Mesodermal cell (in vitro differentiated cells): Measurements from ENCODE around the gene HSPA1B.
"Not testable (repeated sequence)": the region's sequence is repeated elsewhere in the genome, so short reads cannot be mapped to it uniquely, and the experiment has no call there.

Source experiments
- H3K27ac ChIP-seq: 2 replicates; pipeline ENCODE4 v1.7.0; 2013; ENCODE audit warnings: mild to moderate bottlenecking, low read depth, low read length, moderate library complexity; ENCODE audit not compliant: severe bottlenecking
- H3K36me3 ChIP-seq: 2 replicates; pipeline ENCODE4 v1.7.1; 2013; ENCODE audit warnings: mild to moderate bottlenecking, low read length, moderate library complexity; ENCODE audit not compliant: control insufficient read depth, insufficient read depth
- H3K4me1 ChIP-seq: one replicate; pipeline ENCODE4 v1.7.1; 2013; ENCODE audit warnings: mild to moderate bottlenecking, low read length; ENCODE audit not compliant: insufficient read depth, control insufficient read depth, poor library complexity, severe bottlenecking
- H3K4me3 ChIP-seq: 2 replicates; pipeline ENCODE4 v1.7.0; 2013; ENCODE audit warnings: low read length, control low read depth, mild to moderate bottlenecking; ENCODE audit not compliant: insufficient read depth, poor library complexity, severe bottlenecking; ENCODE audit errors: extremely low read depth
- H3K9me3 ChIP-seq: 2 replicates; pipeline ENCODE4 v1.7.1; 2013; ENCODE audit warnings: mild to moderate bottlenecking, low read length, moderate library complexity; ENCODE audit not compliant: control insufficient read depth
- WGBS, 2 experiments: methylation state at CpG; one replicate each; pipeline ENCODE4 v1.1.5; 2013; ENCODE audit warnings: missing lambda C conversion rate in 2 of 2; ENCODE audit not compliant: insufficient coverage in 2 of 2; 5-methylcytosine and 5-hydroxymethylcytosine counted together

Gene HSPA1B

GRCh38 chr6:31817929-31818511 lies 9.5 kb upstream of the HSPA1B start:
- 89 to 100% methylated on average over 4 to 5 of the region's 8 CpGs for WGBS, 2 experiments
- H3K4me1 ChIP-seq, H3K9me3 ChIP-seq, H3K36me3 ChIP-seq, H3K27ac ChIP-seq: not testable (repeated sequence)
- H3K4me3 ChIP-seq, result peak overlapping the region; percentile 19

GRCh38 chr6:31819871-31820299 lies 7.7 kb upstream of the HSPA1B start:
- H3K4me3 ChIP-seq, result no peak overlapping the region
- H3K36me3 ChIP-seq, result peaks cover 7% of the 10 kb centered on the region
- no peak overlapping the region for H3K27ac ChIP-seq
- H3K9me3 ChIP-seq, result no peaks in the 10 kb centered on the region
- H3K4me1 ChIP-seq, result peaks cover 9% of the 10 kb centered on the region

GRCh38 chr6:31820399-31820798 lies 7.1 kb upstream of the HSPA1B start:
- H3K4me1 ChIP-seq, H3K36me3 ChIP-seq, H3K4me3 ChIP-seq, H3K9me3 ChIP-seq, H3K27ac ChIP-seq: not testable (repeated sequence)
- 90 to 100% methylated on average over 1 to 2 of the region's 10 CpGs for WGBS, 2 experiments

GRCh38 chr6:31821301-31822035 lies 6.1 kb upstream of the HSPA1B start:
- Histone ChIP-seq H3K27ac (peak overlapping the region; percentile 92), H3K4me1 (peaks cover 11% of the 10 kb centered on the region), H3K36me3 (peaks cover 7% of the 10 kb centered on the region), H3K4me3 (peak overlapping the region; percentile 48), H3K9me3 (no peaks in the 10 kb centered on the region)
- WGBS, 2 experiments, result 27 to 29% methylated on average over 16 to 19 of the region's 39 CpGs

GRCh38 chr6:31822036-31822821 lies 5.3 kb upstream of the HSPA1B start:
- Histone ChIP-seq H3K9me3 (no peaks in the 10 kb centered on the region), H3K4me1 (peaks cover 17% of the 10 kb centered on the region), H3K36me3 (peaks cover 7% of the 10 kb centered on the region), H3K4me3 (peak overlapping the region; percentile 48), H3K27ac (peak overlapping the region; percentile 92)
- WGBS, 2 experiments, result 9 to 10% methylated on average over 10 to 12 of the region's 25 CpGs

- WGBS, 2 experiments, result 95 to 100% methylated on average over 2 to 3 of the region's 9 CpGs
- not testable (repeated sequence) for H3K4me1 ChIP-seq, H3K27ac ChIP-seq, H3K4me3 ChIP-seq, H3K9me3 ChIP-seq, H3K36me3 ChIP-seq
Observed at GRCh38 chr6:31823592-31824196, 3.8 kb upstream of the HSPA1B start.

- H3K36me3 ChIP-seq, result no peaks in the 10 kb centered on the region
- peaks cover 7% of the 10 kb centered on the region for H3K4me1 ChIP-seq
- H3K4me3 ChIP-seq, result no peak overlapping the region
- peak overlapping the region; percentile 16 for H3K27ac ChIP-seq
- 65% methylated on average over 2 of the region's 4 CpGs; no CpG with 5 or more reads in 1 of the 2 experiments for WGBS, 2 experiments
- H3K9me3 ChIP-seq, result no peaks in the 10 kb centered on the region
Observed at GRCh38 chr6:31825553-31825952, 2.0 kb upstream of the HSPA1B start.

- H3K9me3 ChIP-seq, result no peaks in the 10 kb centered on the region
- H3K36me3 ChIP-seq, result no peaks in the 10 kb centered on the region
- H3K4me3 ChIP-seq, result peak overlapping the region; percentile 38
- H3K4me1 ChIP-seq, result peaks cover 10% of the 10 kb centered on the region
- peak overlapping the region; percentile 94 for H3K27ac ChIP-seq
- 0 to 8% methylated on average over 6 to 7 of the region's 13 CpGs for WGBS, 2 experiments
Observed at GRCh38 chr6:31826793-31827285, 699 bp upstream of the HSPA1B start.

- H3K27ac ChIP-seq, result no peak overlapping the region
- H3K4me1 ChIP-seq, result peaks cover 10% of the 10 kb centered on the region
- H3K4me3 ChIP-seq, result peak overlapping the region; percentile 60
- 43 to 51% methylated on average over 8 to 9 of the region's 15 CpGs for WGBS, 2 experiments
- H3K36me3 ChIP-seq, result no peaks in the 10 kb centered on the region
- no peaks in the 10 kb centered on the region for H3K9me3 ChIP-seq
Observed at GRCh38 chr6:31829633-31830283, 2.2 kb downstream of the HSPA1B start.

- Histone ChIP-seq H3K4me3 (peak overlapping the region; percentile 60), H3K4me1 (peaks cover 10% of the 10 kb centered on the region), H3K36me3 (peaks cover 3% of the 10 kb centered on the region), H3K27ac (no peak overlapping the region), H3K9me3 (no peaks in the 10 kb centered on the region)
- 80 to 89% methylated on average over 4 to 6 of the region's 6 CpGs for WGBS, 2 experiments
Observed at GRCh38 chr6:31830886-31831335, 3.4 kb downstream of the HSPA1B start.
